DMS53 treated with DMSO at 0.1 percent for 48 hours (cell line): ENCODE data around the gene POP5.

Source experiments
- DNase-seq: peaks from one replicate; lab custom pipeline; 2025; ENCODE audit not compliant: unreplicated experiment; lab: John Stamatoyannopoulos, UW

POP5 gene

DNA sequence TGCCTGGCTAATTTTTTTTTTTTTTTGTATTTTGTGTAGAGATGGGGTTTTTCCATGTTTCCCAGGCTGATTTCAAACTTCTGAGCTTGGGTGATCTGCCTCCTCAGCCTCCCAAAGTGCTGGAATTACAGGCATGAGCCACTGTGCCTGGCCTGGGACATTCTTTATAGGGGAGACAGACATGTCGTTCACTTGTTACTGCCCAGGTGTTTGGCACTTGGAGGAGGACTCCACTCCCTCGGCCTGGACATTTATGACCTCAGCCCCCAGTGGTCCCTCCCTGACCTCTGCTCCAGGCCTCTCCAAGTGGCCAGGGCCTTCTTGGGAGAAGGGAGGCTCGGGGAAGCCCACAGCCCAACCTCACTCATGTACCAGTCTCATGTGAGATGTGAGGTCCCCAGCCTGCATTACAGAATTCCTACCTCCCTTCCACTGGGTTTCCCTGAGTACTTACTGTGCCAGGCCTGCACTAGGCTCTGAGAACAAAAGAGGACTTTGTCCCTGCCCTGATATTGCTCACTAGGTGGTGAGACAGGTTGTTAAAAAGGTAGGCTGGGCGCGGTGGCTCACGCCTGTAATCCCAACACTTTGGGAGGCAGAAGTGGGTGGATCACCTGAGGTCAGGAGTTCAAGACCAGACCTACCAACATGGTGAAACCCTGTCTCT lies 9.7 kb upstream of the POP5 start:
- no peak for DNase-seq

DNA sequence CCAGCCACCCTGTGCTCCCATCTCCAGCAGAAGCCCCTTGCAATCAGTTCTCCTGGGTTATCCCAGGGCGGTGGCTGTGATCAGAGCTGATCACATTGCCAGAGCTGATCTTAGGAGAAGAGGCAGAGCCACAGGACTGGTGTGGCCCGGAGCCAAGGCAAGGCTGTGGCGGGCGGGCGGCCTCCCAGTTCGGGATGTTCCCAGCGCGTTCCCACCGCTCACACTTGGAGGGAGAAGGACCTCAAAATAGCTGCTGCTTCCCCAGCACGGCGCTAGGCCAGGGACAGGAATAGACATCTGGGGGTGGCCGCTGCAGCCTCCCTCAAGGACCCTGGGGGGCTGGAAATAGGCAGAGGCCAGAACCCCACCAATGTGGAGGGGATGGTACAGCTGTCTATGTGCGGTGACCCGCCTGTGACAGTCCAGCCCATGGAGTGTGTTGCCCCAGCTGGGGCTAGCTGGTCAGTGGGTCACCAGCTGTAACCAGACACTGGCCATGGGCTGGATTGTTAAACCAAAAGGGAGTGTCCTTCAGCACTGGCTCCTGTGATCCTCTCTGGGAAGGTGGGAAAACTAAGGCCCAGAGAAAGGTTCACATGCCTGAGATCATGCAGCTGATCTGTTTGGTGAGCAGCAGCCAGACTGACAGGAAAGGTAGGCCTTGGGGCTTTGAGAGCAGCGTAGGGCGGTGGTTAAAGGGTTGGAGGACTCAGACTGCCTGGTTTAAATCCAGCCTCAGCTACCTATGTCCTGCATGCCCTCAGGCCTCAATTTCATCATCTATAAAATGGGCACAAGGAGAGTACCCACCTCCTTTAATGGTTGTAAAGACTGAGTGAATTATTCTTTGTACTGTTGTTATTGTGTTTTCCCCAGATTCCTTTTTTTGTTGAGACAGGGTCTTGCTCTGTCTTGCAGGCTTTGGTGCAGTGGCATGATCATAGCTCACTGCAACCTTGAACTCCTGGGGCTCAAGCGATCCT lies 8.0 kb upstream of the POP5 start:
- no peak for DNase-seq

DNA sequence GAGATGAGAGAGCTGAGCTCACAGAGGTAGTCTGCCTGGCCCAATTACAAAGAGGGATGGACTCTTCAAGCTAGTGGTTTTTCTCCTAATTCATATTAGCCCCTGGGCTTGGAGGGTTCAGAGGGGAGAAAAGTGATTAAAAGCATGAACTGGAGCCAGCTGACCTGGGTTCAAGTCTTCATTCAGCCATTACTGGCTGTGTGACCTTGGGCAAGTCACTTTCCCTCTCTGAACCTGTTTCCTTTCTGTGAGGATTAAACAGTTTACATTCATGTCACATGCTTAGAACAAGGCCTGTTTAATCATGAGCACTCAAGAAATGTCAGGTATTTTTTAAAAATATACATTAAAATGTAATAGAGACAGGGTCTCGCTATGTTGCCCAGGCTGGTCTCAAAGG lies 7.2 kb upstream of the POP5 start:
- DNase-seq, result no peak

DNA sequence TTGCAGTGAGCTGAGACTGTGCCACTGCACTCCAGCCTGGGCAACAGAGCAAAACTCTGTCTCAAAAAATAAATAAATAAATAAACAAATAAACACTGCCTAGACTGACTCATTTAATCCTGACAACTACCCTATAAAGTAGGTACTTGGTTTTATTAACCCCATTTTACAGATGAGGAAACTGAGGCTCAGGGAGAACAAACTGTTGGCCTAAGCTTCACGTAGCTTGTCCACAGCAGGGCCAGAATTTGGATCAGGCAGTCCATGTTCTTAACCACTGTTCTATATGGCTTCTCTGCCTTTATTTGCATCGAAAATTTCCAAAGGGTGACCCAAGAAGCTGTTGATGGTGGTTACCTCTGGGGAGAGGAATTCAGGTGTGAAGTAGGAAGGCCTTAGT lies 5.7 kb upstream of the POP5 start:
- no peak for DNase-seq

DNA sequence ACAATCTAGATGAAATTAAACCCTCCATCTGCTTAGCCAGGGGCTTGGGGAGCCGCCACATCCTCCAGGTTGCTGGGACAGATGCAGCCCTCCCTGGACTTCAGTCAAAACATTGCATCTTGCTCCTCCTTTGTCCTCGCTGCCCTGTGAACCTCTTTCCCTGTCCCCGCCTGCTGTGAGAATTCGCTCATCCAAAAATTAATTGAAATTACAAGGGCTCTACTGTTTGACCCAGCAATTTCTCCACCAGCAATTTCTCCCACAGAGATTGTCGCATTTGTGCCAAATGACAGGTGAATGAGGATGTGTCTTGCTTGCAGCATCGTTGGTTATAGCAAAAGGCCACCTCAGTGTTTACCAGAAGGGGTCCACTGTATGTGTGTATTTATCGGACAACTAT lies 5.0 kb upstream of the POP5 start:
- no peak for DNase-seq

DNA sequence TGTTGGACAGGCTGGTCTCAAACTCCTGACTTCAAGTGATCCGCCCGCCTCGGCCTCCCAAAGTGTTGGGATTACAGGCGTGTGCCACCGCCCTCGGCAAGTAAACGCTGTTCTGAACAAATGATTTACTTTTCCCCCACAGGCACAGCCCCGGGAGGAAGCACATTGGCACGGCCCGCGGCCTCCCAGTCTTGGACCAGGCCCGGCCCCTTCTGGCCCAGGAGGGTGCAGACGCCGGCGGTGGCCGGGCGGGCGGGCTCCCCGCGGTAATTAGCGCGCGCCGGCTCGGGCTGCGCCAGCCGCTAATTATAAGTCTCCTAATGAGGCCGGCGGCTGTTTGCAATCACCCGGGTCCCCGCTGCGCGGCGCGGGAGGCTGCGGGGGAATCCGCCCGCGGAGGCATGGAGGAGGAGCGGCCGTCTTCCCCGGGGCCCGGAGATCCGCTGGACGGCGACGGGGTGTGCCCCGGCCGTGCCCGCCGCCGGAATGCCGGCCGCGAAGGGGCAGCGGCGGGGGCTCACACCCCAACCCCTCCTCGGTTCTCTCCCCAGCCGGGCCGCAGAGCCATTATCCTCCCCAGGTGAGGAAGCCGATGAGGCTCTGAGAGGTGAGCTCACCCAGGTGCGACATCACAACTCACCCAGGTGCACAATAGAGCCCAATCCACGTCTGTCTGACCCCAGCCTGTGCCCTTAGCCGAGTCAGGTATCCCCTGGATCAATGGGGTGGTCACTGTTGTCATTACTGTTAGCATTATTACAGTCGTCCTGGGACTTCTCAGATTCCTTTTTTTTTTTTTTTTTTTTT lies 3.3 kb upstream of the POP5 start:
- peak; percentile 50 for DNase-seq

DNA sequence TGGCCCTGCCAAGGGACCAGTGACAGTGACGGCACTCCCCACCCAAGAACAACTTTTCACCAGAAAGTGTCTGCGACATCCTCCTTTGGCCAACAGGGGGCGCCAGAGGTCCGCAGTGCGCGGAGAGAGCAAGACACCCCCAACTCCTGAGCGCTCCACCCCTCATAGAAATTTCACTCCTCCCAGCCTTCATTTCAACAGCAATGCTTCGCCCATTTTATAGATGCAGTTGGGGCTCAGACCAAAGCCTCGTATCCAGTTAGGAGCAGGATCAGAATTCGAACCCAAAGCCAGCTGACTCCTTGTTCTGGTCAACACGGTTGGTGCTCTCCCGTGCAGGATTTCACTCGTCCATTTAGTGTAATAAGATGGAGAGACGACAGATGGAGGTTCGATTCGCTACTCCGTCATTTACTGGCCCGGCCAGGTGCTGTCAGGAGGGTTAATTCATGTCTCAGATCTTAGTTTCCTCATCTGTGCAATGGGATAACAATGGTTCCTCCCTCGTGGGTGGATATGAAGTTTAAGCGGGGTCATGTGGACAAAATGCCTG lies 2.4 kb upstream of the POP5 start:
- peak; percentile 60 for DNase-seq

DNA sequence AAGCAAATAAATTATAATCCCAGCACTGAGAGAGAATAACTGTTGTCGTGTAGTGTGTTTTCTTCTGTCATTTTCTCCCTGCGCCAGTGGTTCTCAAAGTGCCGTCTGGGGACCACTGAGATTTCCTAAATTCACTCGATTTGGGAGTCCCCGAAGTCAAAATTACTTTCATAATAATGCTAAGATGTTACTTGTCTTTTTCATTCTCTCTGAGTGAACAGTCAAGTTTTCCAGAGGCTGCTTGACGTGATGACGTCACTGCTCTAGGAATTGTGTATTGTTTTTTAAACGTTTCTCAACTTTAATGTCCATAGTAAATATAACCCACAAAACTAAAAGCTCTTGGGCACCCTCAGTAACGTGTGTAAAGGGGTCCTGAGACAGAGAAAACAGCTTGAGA lies 796 bp upstream of the POP5 start:
- DNase-seq, result no peak

DNA sequence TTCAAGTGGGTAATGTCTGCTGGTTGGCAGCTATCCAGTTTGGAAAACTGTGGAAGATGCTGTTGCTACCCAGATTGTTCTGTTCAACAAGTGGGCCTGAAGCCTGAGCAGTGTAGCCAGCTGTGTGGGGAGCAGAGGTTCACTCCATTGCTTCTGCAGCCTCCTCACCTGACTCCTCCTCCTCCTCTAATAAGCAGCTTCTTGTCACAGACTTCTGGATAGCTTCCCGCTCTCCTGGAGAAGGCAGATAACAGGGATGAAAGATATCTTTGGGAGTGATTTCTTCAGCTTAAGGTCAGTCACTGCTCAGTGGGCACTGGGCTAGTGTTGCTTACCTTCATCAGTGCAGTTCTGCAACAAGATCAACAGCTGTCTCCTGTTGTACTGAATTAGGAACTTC lies 2.0 kb downstream of the POP5 start:
- DNase-seq, result no peak

DNA sequence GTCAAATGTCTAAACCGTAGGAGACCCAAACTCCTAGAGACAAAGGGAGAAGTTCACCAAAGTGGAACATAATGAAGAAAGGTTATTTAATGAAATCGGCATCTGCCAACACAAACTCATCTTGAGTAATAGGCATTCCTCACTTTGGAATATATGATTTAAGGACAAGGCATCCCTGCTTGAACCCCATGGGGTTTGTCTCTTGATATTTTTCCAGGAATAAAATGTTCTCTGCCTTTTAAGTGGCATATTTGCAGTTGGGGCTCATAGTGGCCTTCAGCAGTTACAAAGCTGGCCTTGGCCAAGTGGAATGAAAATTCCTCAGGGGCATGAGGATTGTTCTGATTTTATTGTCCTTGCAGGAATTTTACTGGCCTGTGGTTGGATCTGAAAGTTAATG lies 7.1 kb downstream of the POP5 start:
- no peak for DNase-seq

DNA sequence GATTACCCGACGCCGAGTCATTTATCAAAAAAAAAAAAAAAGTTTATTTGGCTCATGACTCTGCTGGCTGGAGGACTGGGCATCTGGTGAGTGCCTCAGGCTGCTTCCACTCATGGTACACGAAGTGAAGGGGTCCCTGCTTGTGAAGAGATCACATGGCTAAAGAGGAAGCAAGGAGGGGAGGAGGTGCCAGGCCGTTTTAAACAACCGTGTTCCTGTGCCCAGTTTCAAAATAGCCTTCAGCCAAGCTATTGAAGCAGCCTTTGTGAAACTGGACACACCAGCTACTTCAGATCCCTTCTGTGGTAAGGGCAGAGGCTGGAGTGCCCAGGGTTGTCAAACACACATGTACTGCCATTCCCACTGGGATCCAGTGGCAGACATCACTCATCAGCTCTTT lies 7.6 kb downstream of the POP5 start:
- DNase-seq, result no peak

DNA sequence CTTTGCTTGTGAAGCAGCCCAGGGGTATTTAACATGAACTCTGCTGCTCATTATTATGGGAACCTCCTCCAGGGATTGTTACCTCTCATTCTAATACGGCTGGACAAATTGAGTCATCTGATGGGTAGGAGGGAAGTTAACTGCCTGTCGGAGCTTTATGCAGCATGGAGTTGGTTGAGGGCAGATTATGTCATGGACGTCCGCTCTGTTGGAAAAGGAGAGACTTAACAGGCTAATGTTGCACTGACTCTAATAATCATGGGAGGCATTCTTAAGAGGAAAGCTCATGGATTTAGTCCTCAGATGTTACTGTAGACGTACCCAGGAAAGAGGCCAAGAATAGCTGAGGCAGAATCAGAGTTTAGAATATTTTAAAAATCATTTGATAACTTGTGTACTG lies 9.9 kb downstream of the POP5 start:
- no peak for DNase-seq

DNA sequence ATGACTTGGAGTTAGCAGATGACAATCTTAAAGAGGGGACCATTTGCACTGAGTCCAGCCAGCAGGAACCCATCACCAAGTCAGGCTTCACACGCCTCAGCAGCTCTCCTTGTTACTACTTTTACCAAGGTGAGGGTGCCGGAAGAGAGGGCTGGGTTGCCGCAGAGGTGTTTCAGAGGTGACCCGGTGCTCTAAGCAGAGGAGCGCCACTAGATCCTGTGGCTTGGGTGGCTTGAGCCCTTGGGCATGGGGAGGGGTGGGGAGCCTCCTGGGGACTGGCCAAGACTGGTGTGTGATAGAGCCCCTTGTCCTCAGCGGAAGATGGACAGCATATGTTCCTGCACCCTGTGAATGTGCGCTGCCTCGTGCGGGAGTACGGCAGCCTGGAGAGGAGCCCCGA lies 17.7 kb downstream of the POP5 start:
- no peak for DNase-seq

DNA sequence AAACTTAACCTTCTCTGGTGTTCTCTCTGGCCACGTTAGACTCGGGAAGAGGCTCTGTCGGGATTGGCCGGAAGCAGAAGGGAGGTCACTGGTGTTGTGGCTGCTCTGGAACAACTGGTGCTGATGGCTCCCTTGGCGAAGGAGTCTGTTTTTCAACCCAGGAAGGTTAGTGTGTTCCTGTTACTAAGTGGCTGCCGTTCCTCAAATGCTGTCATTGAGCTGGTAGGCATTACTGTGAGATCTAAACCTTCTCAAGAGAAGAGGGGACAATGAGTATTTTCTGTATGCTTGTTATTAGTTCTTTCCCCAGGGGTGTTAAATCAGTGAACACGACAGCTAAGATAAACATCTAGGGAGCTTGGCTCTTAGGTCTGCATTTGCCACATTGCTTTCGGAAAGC lies 18.3 kb downstream of the POP5 start:
- DNase-seq, result no peak

DNA sequence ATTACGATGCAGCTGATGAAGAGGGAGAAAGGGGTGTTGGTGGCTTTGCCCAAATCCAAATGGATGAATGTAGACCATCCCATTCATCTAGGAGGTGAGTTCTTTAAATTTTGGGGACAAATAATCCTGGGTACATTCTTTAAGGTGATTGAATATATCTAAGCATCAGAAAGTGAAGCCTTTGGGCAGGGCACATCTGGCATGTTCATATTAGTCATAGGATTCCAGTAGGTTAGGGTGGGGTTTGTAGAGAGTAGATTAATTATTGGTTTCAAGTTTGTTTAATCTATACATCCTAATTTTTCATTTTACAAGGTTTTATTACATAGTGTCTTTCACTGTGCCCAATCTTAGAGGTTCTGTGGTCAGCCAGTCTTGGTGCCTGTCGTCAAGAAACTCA lies 23.6 kb downstream of the POP5 start:
- no peak for DNase-seq

DNA sequence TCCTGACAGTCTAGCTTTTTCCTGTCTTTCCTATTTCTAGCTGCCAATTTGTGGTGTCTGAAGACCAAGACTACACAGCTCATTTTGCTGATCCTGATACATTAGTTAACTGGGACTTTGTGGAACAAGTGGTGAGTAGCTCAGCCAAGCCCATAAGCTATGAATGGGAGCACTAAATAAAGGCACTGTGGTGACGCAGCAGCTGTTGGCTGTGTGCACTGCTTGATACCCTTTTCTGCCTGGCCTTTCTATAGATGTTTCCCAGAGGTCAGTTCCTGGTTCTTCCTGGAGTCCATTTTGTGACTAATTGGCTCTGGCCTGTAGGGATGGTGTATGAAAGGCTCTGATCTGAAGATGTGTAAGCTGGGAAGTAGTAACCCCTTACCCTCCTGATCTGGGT lies 26.5 kb downstream of the POP5 start:
- no peak for DNase-seq

DNA sequence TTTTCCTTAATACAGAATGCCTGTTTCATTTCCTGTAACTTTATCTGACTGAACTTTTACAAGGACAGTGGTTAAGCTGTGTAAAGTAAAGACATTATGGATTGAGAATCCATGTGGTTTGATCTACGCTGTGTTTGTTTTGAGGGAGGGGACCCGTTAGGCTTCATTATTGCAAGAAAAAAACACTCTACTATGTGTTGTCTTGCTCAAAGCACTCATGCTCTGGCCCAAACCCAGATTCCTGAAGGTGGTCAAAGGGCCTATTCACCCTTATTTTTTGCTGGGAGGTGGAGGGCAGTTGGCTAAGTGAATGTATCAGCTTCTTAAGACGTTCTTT lies 35.2 kb downstream of the POP5 start:
- DNase-seq, result no peak

DNA sequence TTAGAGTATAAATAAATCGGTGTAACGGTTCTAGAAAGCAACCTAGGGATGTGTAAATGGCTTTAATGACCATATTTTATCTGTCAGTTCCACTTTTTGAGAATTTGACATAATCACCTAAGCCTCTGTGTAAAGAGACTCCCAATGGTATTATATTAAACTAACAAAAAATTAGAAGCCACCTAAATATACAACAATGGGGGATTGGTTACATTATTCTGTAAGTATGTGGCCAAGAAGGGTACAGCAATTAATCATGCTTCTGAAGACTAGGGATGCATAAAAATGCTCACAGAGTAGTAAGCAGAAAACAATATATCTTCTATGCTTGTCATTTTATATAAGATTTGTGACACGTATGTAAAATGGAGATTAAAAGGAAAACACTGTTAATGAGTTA lies 36.5 kb downstream of the POP5 start:
- no peak for DNase-seq

DNA sequence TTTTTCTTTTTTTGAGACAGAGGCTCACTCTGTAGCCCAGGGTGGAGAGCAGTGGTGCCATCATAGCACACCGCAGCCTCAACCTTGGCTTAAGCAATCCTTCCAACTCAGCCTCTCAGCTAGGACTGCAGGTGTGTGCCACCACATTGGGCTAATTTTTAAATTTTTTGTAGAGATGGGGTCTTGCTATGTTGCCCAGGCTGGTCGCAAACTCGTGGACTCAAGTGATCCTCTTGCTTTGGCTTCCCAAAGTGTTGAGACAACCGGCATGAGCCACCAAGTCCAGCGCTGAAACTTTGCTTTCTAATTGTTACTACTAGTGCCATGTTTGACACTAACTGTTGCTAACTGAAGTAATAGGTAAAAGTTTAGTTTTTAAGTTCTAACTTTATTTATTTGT lies 39.0 kb downstream of the POP5 start:
- no peak for DNase-seq

DNA sequence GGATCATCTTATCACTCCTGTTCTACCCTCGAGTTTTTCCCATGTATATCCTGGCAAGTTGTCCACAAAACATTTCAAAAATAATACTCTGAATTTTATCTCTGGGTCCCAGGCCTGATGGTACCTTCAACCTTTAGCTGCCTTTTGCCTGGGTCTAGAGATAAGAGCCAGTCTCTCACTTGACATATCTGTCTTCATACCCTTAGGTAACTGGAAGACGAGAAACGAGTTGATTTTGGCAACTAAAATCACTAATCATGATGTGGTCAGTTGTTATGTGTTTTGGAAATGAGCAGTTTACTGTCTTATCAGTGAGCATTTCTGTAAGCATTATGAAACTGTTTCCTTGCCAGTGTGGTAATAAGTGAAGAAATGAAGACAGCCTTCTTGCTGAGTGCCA lies 40.8 kb downstream of the POP5 start:
- DNase-seq, result no peak

DNA sequence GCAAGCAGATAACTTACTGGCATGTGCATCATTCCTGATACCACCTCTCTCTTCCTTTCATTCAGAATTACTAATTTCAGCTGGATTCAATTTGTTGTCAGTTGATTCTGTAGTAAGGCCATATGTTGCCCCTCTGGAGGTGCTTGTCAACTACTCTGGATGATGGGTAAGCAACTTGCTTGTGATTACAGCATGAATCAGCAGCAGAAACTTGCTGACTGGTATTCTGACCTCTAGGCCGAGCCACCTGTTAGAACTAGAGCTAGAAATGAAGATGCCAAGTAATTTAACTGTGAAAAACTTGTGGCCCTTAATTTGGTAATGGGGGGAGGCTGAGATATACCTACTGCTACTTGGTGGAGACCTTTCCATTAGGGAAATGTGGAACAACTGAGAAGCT lies 41.9 kb downstream of the POP5 start:
- DNase-seq, result no peak
